ENCODE measurements around the gene GCHFR. TPM values are rescaled to one million over a fixed set of nuclear protein-coding genes. Genes with fewer than 3 reads are reported as not detected.

The GCHFR gene
- total and polyA plus RNA-seq, 2 donors from 2014 or later = 15.4 to 145 TPM

DNA sequence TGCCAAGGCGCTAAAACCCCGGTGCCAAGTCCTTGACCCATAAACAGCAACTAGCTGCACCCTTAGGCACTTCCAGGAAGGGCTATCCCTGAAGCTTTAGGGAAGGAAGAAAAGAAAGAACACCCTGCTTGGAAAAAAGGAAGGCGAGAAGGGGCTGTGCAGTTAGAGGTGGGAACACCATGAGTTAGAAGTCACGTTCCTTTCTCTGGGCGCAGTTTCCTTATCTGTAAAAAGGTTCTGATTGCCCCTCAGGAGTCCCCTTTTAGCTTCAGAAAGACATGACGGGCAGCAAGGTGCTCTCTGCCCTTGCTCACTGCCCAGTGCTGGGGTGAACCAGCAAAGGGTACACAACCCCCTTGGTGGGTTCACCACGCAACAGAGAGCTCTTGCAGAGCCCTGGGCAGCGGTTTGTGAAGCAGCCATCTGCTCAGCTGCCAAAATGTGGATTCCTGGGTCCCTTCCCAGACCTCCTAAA is 798 bp downstream of the GCHFR start:
- intact Hi-C loops (cut with DNase I) = no loop called here
- peaks cover 0 to 15% (median 7%) of the 10 kb centered on the region in 3 donors for H3K4me1 ChIP-seq (ENCODE audit: control insufficient read depth in 2 of 3, insufficient read depth in 2 of 3, low read depth in 1 of 3, low read length in 3 of 3)
- TF ChIP-seq, protein P1, sequence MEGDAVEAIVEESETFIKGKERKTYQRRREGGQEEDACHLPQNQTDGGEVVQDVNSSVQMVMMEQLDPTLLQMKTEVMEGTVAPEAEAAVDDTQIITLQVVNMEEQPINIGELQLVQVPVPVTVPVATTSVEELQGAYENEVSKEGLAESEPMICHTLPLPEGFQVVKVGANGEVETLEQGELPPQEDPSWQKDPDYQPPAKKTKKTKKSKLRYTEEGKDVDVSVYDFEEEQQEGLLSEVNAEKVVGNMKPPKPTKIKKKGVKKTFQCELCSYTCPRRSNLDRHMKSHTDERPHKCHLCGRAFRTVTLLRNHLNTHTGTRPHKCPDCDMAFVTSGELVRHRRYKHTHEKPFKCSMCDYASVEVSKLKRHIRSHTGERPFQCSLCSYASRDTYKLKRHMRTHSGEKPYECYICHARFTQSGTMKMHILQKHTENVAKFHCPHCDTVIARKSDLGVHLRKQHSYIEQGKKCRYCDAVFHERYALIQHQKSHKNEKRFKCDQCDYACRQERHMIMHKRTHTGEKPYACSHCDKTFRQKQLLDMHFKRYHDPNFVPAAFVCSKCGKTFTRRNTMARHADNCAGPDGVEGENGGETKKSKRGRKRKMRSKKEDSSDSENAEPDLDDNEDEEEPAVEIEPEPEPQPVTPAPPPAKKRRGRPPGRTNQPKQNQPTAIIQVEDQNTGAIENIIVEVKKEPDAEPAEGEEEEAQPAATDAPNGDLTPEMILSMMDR (IDR thresholded peaks at IDR 0.05; ENCODE audit: borderline replicate concordance, extremely low read depth, insufficient read depth) = no peak
- H3K27me3 ChIP-seq (ENCODE audit: control insufficient read depth, insufficient read depth, low read length) = no peaks in the 10 kb centered on the region
- peak overlapping the region in 2 of 3 donors; percentile 42 to 65 for H3K9ac ChIP-seq (ENCODE audit: low read length in 3 of 3)
- H3K27ac ChIP-seq (ENCODE audit: low read depth in 2 of 2, low read length in 2 of 2) = peak overlapping the region; percentile 56 to 86
- FAIRE-seq (no peak), DNase-seq (peak in 1 of 5 donors; percentile 42)
- H3K9me3 ChIP-seq (ENCODE audit: control insufficient read depth in 2 of 3, insufficient read depth in 1 of 3, low read length in 3 of 3) = no peaks in the 10 kb centered on the region
- H3K36me3 ChIP-seq (ENCODE audit: control insufficient read depth in 2 of 3, insufficient read depth in 3 of 3, low read length in 3 of 3) = no peaks in the 10 kb centered on the region
- peak overlapping the region; percentile 28 to 74 (median 55) for H3K4me3 ChIP-seq (ENCODE audit: low read length in 3 of 3)

DNA sequence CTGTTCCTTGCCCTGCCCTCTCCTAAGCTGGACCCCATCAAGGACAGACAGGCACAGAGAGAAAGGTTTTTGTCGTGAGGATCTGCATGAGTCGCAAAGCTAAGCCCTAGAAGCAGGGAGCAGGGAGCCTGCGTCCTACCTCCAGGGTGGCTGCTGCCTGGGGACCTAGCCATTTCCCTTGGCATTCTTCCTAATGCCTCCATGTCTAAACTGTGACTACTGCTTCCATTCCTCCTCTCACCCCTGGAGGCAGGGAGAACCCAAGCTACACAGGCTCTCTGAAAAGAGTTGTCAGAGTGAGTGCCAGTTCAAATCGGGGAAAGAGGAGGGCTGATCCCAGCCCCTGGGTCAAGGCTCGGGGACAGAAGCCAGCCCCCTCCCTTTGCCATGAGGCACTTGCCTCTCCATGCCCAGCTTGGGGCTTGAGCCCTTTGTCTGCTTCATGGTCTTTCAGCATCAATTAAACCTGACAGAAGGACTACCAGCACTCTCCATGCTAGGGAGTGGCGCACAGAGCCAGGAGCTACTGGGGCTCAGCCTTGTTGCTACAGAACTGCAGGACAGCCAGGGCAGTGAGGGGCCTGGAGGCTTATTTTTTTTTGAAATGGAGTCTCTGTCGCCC is 2.4 kb downstream of the GCHFR start:
- intact Hi-C loops (cut with DNase I) = no loop called here
- TF ChIP-seq, protein P1 (IDR thresholded peaks at IDR 0.05; ENCODE audit: borderline replicate concordance, extremely low read depth, insufficient read depth) = no peak
- no peaks in the 10 kb centered on the region for H3K9me3 ChIP-seq (ENCODE audit: control insufficient read depth in 2 of 3, insufficient read depth in 1 of 3, low read length in 3 of 3)
- no peak for DNase-seq
- no peak for FAIRE-seq
- no peak overlapping the region for H3K4me3 ChIP-seq (ENCODE audit: low read length in 3 of 3)
- H3K27ac ChIP-seq (ENCODE audit: low read depth in 2 of 2, low read length in 2 of 2) = no peak overlapping the region
- no peaks in the 10 kb centered on the region for H3K27me3 ChIP-seq (ENCODE audit: control insufficient read depth, insufficient read depth, low read length)
- no peaks in the 10 kb centered on the region for H3K36me3 ChIP-seq (ENCODE audit: control insufficient read depth in 2 of 3, insufficient read depth in 3 of 3, low read length in 3 of 3)
- peaks cover 4 to 17% (median 7%) of the 10 kb centered on the region in 3 donors for H3K4me1 ChIP-seq (ENCODE audit: control insufficient read depth in 2 of 3, insufficient read depth in 2 of 3, low read depth in 1 of 3, low read length in 3 of 3)
- H3K9ac ChIP-seq (ENCODE audit: low read length in 3 of 3) = no peak overlapping the region

DNA sequence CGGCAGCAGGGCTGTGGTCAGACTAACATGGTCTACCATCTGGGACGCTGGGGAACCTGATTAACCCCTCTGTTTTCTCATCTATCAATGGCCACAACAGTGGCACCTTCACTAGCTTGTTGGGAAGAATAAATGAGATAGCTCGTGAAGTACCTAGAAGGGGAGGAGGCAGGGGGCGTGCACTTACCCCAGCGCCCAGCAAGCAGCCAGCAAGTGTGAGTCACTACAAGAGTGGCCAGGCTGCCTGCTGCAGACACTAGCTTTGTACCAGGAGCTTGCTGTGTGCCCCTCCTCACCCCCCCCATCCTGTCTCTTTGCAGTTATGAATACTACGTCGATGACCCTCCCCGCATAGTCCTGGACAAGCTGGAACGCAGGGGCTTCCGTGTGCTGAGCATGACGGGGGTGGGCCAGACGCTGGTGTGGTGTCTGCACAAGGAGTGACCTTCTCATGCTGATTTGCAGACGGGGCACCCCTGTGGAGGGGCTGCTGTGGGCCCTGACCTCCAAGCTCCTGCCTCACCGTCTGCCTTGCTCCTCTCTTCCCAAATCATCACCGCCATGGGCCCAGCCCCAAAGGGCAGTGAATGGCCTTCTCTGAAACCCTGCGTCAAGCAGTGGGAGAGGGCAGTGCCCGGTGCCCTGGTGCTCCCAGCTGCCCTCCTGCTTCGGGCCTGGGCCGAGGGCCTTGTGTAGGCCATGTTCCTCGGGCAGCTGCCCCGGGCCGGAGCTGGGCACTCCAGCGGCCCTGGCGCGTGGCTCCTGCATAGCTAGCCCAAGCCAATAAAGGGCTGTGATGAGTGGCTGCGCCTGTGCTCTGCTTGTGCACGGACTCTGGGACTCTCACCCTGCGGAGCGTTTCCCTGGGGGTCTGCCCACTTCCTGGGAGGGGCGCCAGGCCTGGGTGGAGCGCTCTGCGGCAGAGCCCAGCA is 3.3 kb downstream of the GCHFR start:
- H3K27me3 ChIP-seq (ENCODE audit: control insufficient read depth, insufficient read depth, low read length) = no peaks in the 10 kb centered on the region
- DNase-seq = peak in 1 of 5 donors; percentile 71
- TF ChIP-seq, protein P1 (IDR thresholded peaks at IDR 0.05; ENCODE audit: borderline replicate concordance, extremely low read depth, insufficient read depth) = no peak
- no peak overlapping the region for H3K9ac ChIP-seq (ENCODE audit: low read length in 3 of 3)
- H3K27ac ChIP-seq (ENCODE audit: low read depth in 2 of 2, low read length in 2 of 2) = no peak overlapping the region
- H3K4me3 ChIP-seq (ENCODE audit: low read length in 3 of 3) = no peak overlapping the region
- H3K9me3 ChIP-seq (ENCODE audit: control insufficient read depth in 2 of 3, insufficient read depth in 1 of 3, low read length in 3 of 3) = no peaks in the 10 kb centered on the region
- peaks cover 0 to 2% (median 0%) of the 10 kb centered on the region in 3 donors for H3K36me3 ChIP-seq (ENCODE audit: control insufficient read depth in 2 of 3, insufficient read depth in 3 of 3, low read length in 3 of 3)
- no peak for FAIRE-seq
- intact Hi-C loops (cut with DNase I) = no loop called here
- H3K4me1 ChIP-seq (ENCODE audit: control insufficient read depth in 2 of 3, insufficient read depth in 2 of 3, low read depth in 1 of 3, low read length in 3 of 3) = peaks cover 4 to 17% (median 7%) of the 10 kb centered on the region in 3 donors

All from kidney (tissue), 14 donors.